Endodermal cell (in vitro differentiated cells): ENCODE results near the gene CLINT1. TPM values are rescaled to one million over a fixed set of nuclear protein-coding genes. Genes with fewer than 3 reads are reported as not detected.

Source experiments
- DNase-seq: peaks from one replicate; pipeline ENCODE4 v3.0.0-alpha.2; 2017
- H3K27ac ChIP-seq: 2 replicates; pipeline ENCODE4 v1.5.1; 2013; ENCODE audit warnings: mild to moderate bottlenecking, low read depth, low read length, moderate library complexity
- H3K27me3 ChIP-seq: 2 replicates; pipeline ENCODE4 v1.6.1; 2013; ENCODE audit warnings: mild to moderate bottlenecking, low read length, moderate library complexity; ENCODE audit not compliant: insufficient read depth, control insufficient read depth, poor library complexity, severe bottlenecking
- H3K36me3 ChIP-seq: 2 replicates; pipeline ENCODE4 v1.7.0; 2013; ENCODE audit warnings: mild to moderate bottlenecking, low read length, moderate library complexity; ENCODE audit not compliant: control insufficient read depth, insufficient read depth
- H3K4me1 ChIP-seq: one replicate; pipeline ENCODE4 v1.7.0; 2013; ENCODE audit warnings: low read length; ENCODE audit not compliant: control insufficient read depth, insufficient read depth
- H3K4me3 ChIP-seq: 2 replicates; pipeline ENCODE4 v1.5.1; 2013; ENCODE audit warnings: mild to moderate bottlenecking, low read length, moderate library complexity
- H3K9ac ChIP-seq: 2 replicates; pipeline ENCODE4 v1.6.1; 2013; ENCODE audit warnings: mild to moderate bottlenecking, low read length, moderate library complexity; ENCODE audit not compliant: poor library complexity, severe bottlenecking; ENCODE audit errors: extremely low read depth
- H3K9me3 ChIP-seq: 2 replicates; pipeline ENCODE4 v1.6.1; 2013; ENCODE audit warnings: mild to moderate bottlenecking, low read length, moderate library complexity; ENCODE audit not compliant: control insufficient read depth
- H3K27ac Mint-ChIP-seq: 2 replicates; pipeline ENCODE4 v1.8.0; 2020; ENCODE audit warnings: mixed read lengths
- H3K27me3 Mint-ChIP-seq: 2 replicates; pipeline ENCODE4 v1.8.0; 2021; ENCODE audit warnings: mild to moderate bottlenecking, mixed read lengths; ENCODE audit not compliant: insufficient read depth
- H3K36me3 Mint-ChIP-seq: 2 replicates; pipeline ENCODE4 v1.8.0; 2020; ENCODE audit warnings: low read depth, mixed read lengths
- H3K4me1 Mint-ChIP-seq: 2 replicates; pipeline ENCODE4 v1.8.0; 2020; ENCODE audit warnings: mixed read lengths
- H3K4me3 Mint-ChIP-seq: 2 replicates; pipeline ENCODE4 v1.8.0; 2020; ENCODE audit warnings: mild to moderate bottlenecking, moderate library complexity, mixed read lengths
- H3K9me3 Mint-ChIP-seq: 2 replicates; pipeline ENCODE4 v1.8.0; 2020; ENCODE audit warnings: mild to moderate bottlenecking, mixed read lengths
- WGBS, 2 experiments: methylation state at CpG; one replicate each; pipeline versions ENCODE4 v1.1.5 to v1.1.7; 2013; ENCODE audit warnings: missing lambda C conversion rate in 2 of 2, mixed read lengths in 1 of 2; ENCODE audit not compliant: insufficient coverage in 1 of 2, insufficient read length in 1 of 2; 5-methylcytosine and 5-hydroxymethylcytosine counted together
- total RNA-seq, 2 donors: library from RNA; stranded (reverse); fragmentation: NEBNext Ultra II Directional in 1 of 2; extraction: Animal tissue kit (Norgen Biotek cat#: 25700) in 1 of 2; gene quantifications; 2 replicates in 1 of 2; 3 replicates in 1 of 2; pipeline ENCODE4 v1.2.1, GENCODE V29; 2021
- TF ChIP-seq, protein P1 (sequence below): fragments of 200-600 bp; sonication (generic); conservative IDR thresholded peaks from 2 replicates; pipeline ENCODE4 v1.5.0; 2021; ENCODE audit warnings: antibody characterized with exemption, mild to moderate bottlenecking

Gene CLINT1
- total RNA-seq, 2 donors from 2014 or later = 91.6 to 92.7 TPM

- Mint-ChIP-seq H3K36me3 (no peaks in the 10 kb centered on the region), H3K27ac (no peak overlapping the region), H3K9me3 (peaks cover 14% of the 10 kb centered on the region), H3K27me3 (peaks cover 19% of the 10 kb centered on the region), H3K4me3 (no peak overlapping the region), H3K4me1 (peaks cover 6% of the 10 kb centered on the region)
- whole genome bisulfite sequencing, 2 experiments = 80 to 90% methylated on average over 1 of the region's 2 CpGs
- TF ChIP-seq, protein P1, sequence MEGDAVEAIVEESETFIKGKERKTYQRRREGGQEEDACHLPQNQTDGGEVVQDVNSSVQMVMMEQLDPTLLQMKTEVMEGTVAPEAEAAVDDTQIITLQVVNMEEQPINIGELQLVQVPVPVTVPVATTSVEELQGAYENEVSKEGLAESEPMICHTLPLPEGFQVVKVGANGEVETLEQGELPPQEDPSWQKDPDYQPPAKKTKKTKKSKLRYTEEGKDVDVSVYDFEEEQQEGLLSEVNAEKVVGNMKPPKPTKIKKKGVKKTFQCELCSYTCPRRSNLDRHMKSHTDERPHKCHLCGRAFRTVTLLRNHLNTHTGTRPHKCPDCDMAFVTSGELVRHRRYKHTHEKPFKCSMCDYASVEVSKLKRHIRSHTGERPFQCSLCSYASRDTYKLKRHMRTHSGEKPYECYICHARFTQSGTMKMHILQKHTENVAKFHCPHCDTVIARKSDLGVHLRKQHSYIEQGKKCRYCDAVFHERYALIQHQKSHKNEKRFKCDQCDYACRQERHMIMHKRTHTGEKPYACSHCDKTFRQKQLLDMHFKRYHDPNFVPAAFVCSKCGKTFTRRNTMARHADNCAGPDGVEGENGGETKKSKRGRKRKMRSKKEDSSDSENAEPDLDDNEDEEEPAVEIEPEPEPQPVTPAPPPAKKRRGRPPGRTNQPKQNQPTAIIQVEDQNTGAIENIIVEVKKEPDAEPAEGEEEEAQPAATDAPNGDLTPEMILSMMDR = no peak
- Histone ChIP-seq H3K27me3 (no peaks in the 10 kb centered on the region), H3K4me1 (no peaks in the 10 kb centered on the region), H3K4me3 (no peak overlapping the region), H3K27ac (no peak overlapping the region), H3K36me3 (no peaks in the 10 kb centered on the region), H3K9me3 (peaks cover 2% of the 10 kb centered on the region), H3K9ac (no peak overlapping the region)
- no peak for DNase-seq
These were observed 18.9 kb upstream of the CLINT1 start for GRCh38 chr5:157877821-157878220.

DNA sequence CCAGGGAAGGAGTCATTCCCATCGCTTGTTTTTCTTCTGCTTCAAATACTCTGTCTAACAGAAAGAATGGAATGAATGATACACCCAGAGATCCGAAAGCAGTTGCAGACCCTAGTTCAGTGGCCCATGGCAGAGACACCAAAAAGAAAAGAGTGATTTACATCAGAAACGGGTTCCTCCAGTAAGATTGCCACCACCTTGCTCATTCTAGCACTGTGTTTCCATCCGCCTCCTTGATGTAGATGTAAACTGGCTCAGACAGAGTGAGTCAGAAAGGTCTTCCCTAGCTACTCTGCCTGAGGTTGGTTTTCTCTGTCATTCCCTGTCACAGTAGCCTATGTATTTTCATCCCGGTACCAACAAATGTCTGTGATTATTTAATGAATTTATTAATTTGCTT is 15.9 kb upstream of the CLINT1 start:
- Histone ChIP-seq H3K36me3 (no peaks in the 10 kb centered on the region), H3K9ac (no peak overlapping the region), H3K4me3 (no peak overlapping the region), H3K4me1 (no peaks in the 10 kb centered on the region), H3K27ac (no peak overlapping the region), H3K27me3 (no peaks in the 10 kb centered on the region), H3K9me3 (no peaks in the 10 kb centered on the region)
- WGBS, 2 experiments = 88 to 94% methylated on average over 5 of the region's 5 CpGs
- TF ChIP-seq, protein P1 = no peak
- Mint-ChIP-seq H3K9me3 (peaks cover 1% of the 10 kb centered on the region), H3K36me3 (no peaks in the 10 kb centered on the region), H3K27ac (no peak overlapping the region), H3K27me3 (peaks cover 4% of the 10 kb centered on the region), H3K4me1 (no peaks in the 10 kb centered on the region), H3K4me3 (no peak overlapping the region)
- no peak for DNase-seq

DNA sequence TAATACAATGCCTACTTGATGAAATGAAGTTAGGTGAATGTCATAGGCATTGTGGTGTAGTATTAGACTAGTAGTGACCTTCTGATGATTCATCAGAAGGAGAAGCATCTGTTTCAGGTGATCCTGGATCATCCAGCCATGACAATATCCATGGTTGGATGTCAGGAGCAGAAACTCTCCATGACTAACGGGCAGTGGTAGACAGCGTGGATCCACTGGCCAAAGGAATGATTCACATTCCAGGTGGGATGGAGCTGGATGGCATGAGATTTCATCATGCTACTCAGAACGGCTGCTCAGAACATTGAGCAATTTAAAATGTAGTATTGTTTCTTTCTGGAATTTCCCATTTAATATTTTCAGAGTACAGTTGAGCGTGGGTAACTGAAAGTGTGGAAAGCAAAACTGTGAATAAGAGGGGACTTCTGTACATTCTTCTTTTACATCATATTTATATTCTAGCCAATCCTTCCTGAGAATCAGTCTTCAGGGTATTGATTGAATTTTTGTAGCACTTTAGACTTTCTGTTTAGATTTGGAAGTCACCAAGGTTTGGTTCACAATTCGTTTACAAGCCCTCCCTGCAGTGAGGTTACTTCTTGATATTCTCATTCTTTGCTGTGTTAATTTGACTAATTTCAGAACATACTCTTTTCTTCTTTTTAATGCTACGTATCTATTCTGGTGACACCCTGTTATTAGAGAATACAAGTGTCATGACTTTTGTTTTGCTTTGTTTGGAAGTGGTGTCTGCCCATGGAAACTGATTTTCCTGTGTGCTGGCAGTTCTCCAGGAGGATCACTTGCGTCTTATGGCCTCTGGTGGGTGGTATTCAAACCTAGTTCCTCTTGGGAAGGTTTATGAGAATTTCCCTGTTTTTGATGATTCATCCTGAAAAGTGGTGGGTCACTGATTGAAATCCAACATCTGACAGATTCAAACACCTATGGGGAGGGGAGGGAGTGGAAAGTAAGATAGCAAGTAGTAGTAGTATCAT is 12.2 kb upstream of the CLINT1 start:
- no peaks in the 10 kb centered on the region for H3K27me3 ChIP-seq
- no peak overlapping the region for H3K4me3 ChIP-seq
- 90 to 93% methylated on average over 3 to 7 of the region's 7 CpGs for WGBS, 2 experiments
- no peak overlapping the region for H3K9ac ChIP-seq
- TF ChIP-seq, protein P1 = no peak
- H3K27ac ChIP-seq = no peak overlapping the region
- Mint-ChIP-seq H3K9me3 (peaks cover 4% of the 10 kb centered on the region), H3K4me3 (no peak overlapping the region), H3K4me1 (no peaks in the 10 kb centered on the region), H3K36me3 (no peaks in the 10 kb centered on the region), H3K27ac (no peak overlapping the region), H3K27me3 (no peaks in the 10 kb centered on the region)
- no peaks in the 10 kb centered on the region for H3K9me3 ChIP-seq
- no peak for DNase-seq
- no peaks in the 10 kb centered on the region for H3K4me1 ChIP-seq
- H3K36me3 ChIP-seq = no peaks in the 10 kb centered on the region
